NCI-H526 (cell line): ENCODE results near the gene ERAL1.
"Not testable (repeated sequence)": the region's sequence is repeated elsewhere in the genome, so short reads cannot be mapped to it uniquely, and the experiment has no call there.

Experiments used
- DNase-seq, 2 experiments: peaks; one replicate each; lab custom pipeline; 2025; lab: John Stamatoyannopoulos, UW

The ERAL1 gene

GRCh38 chr17:28853295-28853694 lies 1.5 kb upstream of the ERAL1 start:
- no peak for DNase-seq

- no peak for DNase-seq
Measured at GRCh38 chr17:28855336-28855679, 492 bp downstream of the ERAL1 start.

- no peak for DNase-seq
Measured at GRCh38 chr17:28856028-28856574, 1.3 kb downstream of the ERAL1 start.

GRCh38 chr17:28857905-28858800 lies 3.3 kb downstream of the ERAL1 start:
- DNase-seq: no peak

GRCh38 chr17:28858801-28859355 lies 4.1 kb downstream of the ERAL1 start:
- DNase-seq: no peak

GRCh38 chr17:28860363-28860808 lies 5.6 kb downstream of the ERAL1 start:
- DNase-seq: no peak

GRCh38 chr17:28861393-28862203 lies 6.8 kb downstream of the ERAL1 start:
- no peak for DNase-seq

- DNase-seq: no peak
Measured at GRCh38 chr17:28862561-28862960, 7.7 kb downstream of the ERAL1 start.

- no peak for DNase-seq
Measured at GRCh38 chr17:28863953-28864352, 9.1 kb downstream of the ERAL1 start.

- DNase-seq: no peak
Measured at GRCh38 chr17:28864991-28865849, 10.4 kb downstream of the ERAL1 start.

- peak; percentile 15 to 34 for DNase-seq
Measured at GRCh38 chr17:28865946-28866752, 11.3 kb downstream of the ERAL1 start.

GRCh38 chr17:28867276-28867675 lies 12.5 kb downstream of the ERAL1 start:
- DNase-seq: no peak

- no peak for DNase-seq
Measured at GRCh38 chr17:28871056-28871579, 16.3 kb downstream of the ERAL1 start.

GRCh38 chr17:28873839-28874238 lies 19.0 kb downstream of the ERAL1 start:
- DNase-seq: no peak

GRCh38 chr17:28874750-28875149 lies 19.9 kb downstream of the ERAL1 start:
- no peak for DNase-seq

GRCh38 chr17:28875848-28876550 lies 21.2 kb downstream of the ERAL1 start:
- DNase-seq: peak in 1 of 2 experiments; percentile 83

GRCh38 chr17:28877150-28877711 lies 22.4 kb downstream of the ERAL1 start:
- not testable (repeated sequence) for DNase-seq

- DNase-seq: no peak
Measured at GRCh38 chr17:28878158-28878910, 23.5 kb downstream of the ERAL1 start.

GRCh38 chr17:28878981-28879380 lies 24.2 kb downstream of the ERAL1 start:
- DNase-seq: peak; percentile 52 to 78
